Endothelial cell of umbilical vein (primary cell): ENCODE data around the gene BBS5. TPM values are rescaled to one million over a fixed set of nuclear protein-coding genes. Genes with fewer than 3 reads are reported as not detected.
"Not testable (repeated sequence)": the region's sequence is repeated elsewhere in the genome, so short reads cannot be mapped to it uniquely, and the experiment has no call there.

Experiments used
- BruUV-seq: library from RNA; stranded (reverse); fragments of 400-500 nt; replicated peaks from 2 replicates; lab custom pipeline; 2021; lab: Mats Ljungman, UMichigan
- CTCF ChIA-PET: fragments of 300-600, 350-600 bp; sonication (Branson Sonifier 250); formaldehyde crosslinking; loops from one replicate; lab custom pipeline; 2021; ENCODE audit warnings: antibody characterized with exemption, inconsistent platforms; lab: Charles Lee
- POLR2A ChIA-PET: fragments of 300-600, 350-600 bp; sonication (Branson Sonifier 250); formaldehyde crosslinking; loops from one replicate; lab custom pipeline; 2021; ENCODE audit warnings: antibody characterized with exemption, inconsistent platforms; lab: Charles Lee
- DNase-seq: peaks from one replicate; pipeline ENCODE4 v3.0.0-alpha.2; 2011; ENCODE audit warnings: low read depth, low spot score
- FAIRE-seq: peaks from 2 replicates; lab custom pipeline; 2011; peaks lifted over from hg19 to GRCh38; lab: Jason Lieb, UNC
- H2AFZ ChIP-seq: 2 replicates; pipeline ENCODE4 v1.6.0; 2012; ENCODE audit warnings: low read depth, low read length, control low read depth, inconsistent platforms
- H3K27ac ChIP-seq: 2 replicates; pipeline ENCODE4 v1.5.1; 2011; ENCODE audit warnings: low read depth, mild to moderate bottlenecking, control low read depth, low read length, moderate library complexity; ENCODE audit not compliant: insufficient read depth
- H3K27me3 ChIP-seq, 2 experiments: 2 replicates each; pipeline versions ENCODE4 v1.6.0 to v1.6.1; 2011; ENCODE audit warnings: low read length in 2 of 2, mixed read lengths in 1 of 2; ENCODE audit not compliant: control insufficient read depth in 2 of 2, insufficient read depth in 2 of 2
- H3K36me3 ChIP-seq, 2 experiments: 2 replicates in 1 of 2; 3 replicates in 1 of 2; pipeline ENCODE4 v1.5.1; 2011; ENCODE audit warnings: low read length in 2 of 2, mild to moderate bottlenecking in 1 of 2, moderate library complexity in 1 of 2; ENCODE audit not compliant: control insufficient read depth in 2 of 2, insufficient read depth in 2 of 2; ENCODE audit errors: extremely low read depth in 1 of 2
- H3K4me1 ChIP-seq: 3 replicates; pipeline ENCODE4 v1.5.1; 2011; ENCODE audit warnings: mild to moderate bottlenecking, low read length; ENCODE audit not compliant: control insufficient read depth, insufficient read depth; ENCODE audit errors: extremely low read depth
- H3K4me2 ChIP-seq: 2 replicates; pipeline ENCODE4 v1.6.1; 2011; ENCODE audit warnings: low read length, control low read depth, mixed read lengths; ENCODE audit not compliant: insufficient read depth
- H3K4me3 ChIP-seq, 3 experiments: fragments of 200-600 bp in 1 of 3; sonication (generic), shearing (Covaris generic) in 1 of 3; replicated peaks in 1 of 3; 2 replicates each; pipeline ENCODE4 v1.5.1; 2011 to 2016; ENCODE audit warnings: control low read depth in 3 of 3, low read length in 3 of 3, mild to moderate bottlenecking in 2 of 3, inconsistent platforms in 1 of 3, low read depth in 1 of 3, moderate library complexity in 1 of 3; ENCODE audit not compliant: insufficient read depth in 1 of 3
- H3K79me2 ChIP-seq: 2 replicates; pipeline ENCODE4 v1.6.0; 2012; ENCODE audit warnings: low read length, inconsistent platforms; ENCODE audit not compliant: control insufficient read depth, insufficient read depth
- H3K9ac ChIP-seq: replicated peaks from 2 replicates; pipeline ENCODE3; 2011; ENCODE audit warnings: low read length, control low read depth; ENCODE audit not compliant: insufficient read depth; ENCODE audit errors: extremely low read depth
- H3K9me1 ChIP-seq: replicated peaks from 3 replicates; pipeline ENCODE4 v1.6.0; 2011; ENCODE audit warnings: mild to moderate bottlenecking, low read length; ENCODE audit not compliant: control insufficient read depth, insufficient read depth; ENCODE audit errors: extremely low read depth
- H3K9me3 ChIP-seq: replicated peaks from 2 replicates; pipeline ENCODE4 v1.5.1; 2012; ENCODE audit warnings: low read length, inconsistent platforms; ENCODE audit not compliant: control insufficient read depth, insufficient read depth
- H4K20me1 ChIP-seq: replicated peaks from 2 replicates; pipeline ENCODE3; 2011; ENCODE audit warnings: mild to moderate bottlenecking, low read length; ENCODE audit not compliant: control insufficient read depth, insufficient read depth; ENCODE audit errors: extremely low read depth
- CTCF ChIP-seq, 2 donors: IDR thresholded peaks; 1 replicate in 1 of 2; 2 replicates in 1 of 2; pipeline ENCODE4 v1.5.1; 2011; ENCODE audit warnings: low read length in 2 of 2, mild to moderate bottlenecking in 2 of 2, moderate library complexity in 2 of 2, control low read depth in 1 of 2, inconsistent platforms in 1 of 2, low read depth in 1 of 2; ENCODE audit not compliant: insufficient read depth in 1 of 2; ENCODE audit errors: extremely low read depth in 1 of 2
- EZH2 ChIP-seq: IDR thresholded peaks from 2 replicates; pipeline ENCODE4 v1.6.1; 2012; ENCODE audit warnings: borderline replicate concordance, low read depth, mild to moderate bottlenecking, moderate library complexity, low read length, inconsistent platforms; ENCODE audit not compliant: severe bottlenecking
- FOS ChIP-seq: IDR thresholded peaks from 2 replicates; pipeline ENCODE4 v1.6.1; 2011; ENCODE audit warnings: mild to moderate bottlenecking, low read length, moderate library complexity, borderline replicate concordance; ENCODE audit not compliant: insufficient read depth
- GATA2 ChIP-seq: IDR thresholded peaks from 2 replicates; pipeline ENCODE4 v1.7.0; 2011; ENCODE audit warnings: low read depth, mild to moderate bottlenecking, moderate library complexity, mixed read lengths, low read length; ENCODE audit not compliant: insufficient read length, insufficient read depth
- JUN ChIP-seq: IDR thresholded peaks from 2 replicates; pipeline ENCODE4 v1.6.1; 2011; ENCODE audit warnings: borderline replicate concordance, low read depth; ENCODE audit not compliant: insufficient read length, insufficient read depth
- MAX ChIP-seq: IDR thresholded peaks from 2 replicates; pipeline ENCODE4 v1.6.1; 2011; ENCODE audit not compliant: insufficient read depth, insufficient read length
- MYC ChIP-seq: IDR thresholded peaks from one replicate; pipeline ENCODE4 v1.6.1; 2011; ENCODE audit warnings: mild to moderate bottlenecking, low read depth, low read length
- POLR2A ChIP-seq: IDR thresholded peaks from 2 replicates; pipeline ENCODE4 v1.6.1; 2012; ENCODE audit warnings: low read depth, mild to moderate bottlenecking, control low read depth, low read length
- POLR2AphosphoS5 ChIP-seq: IDR thresholded peaks from 2 replicates; pipeline ENCODE4 v1.6.1; 2012; ENCODE audit warnings: low read depth, mild to moderate bottlenecking, control low read depth, low read length, moderate library complexity; ENCODE audit not compliant: insufficient read depth
- dilution Hi-C: fragments of 300-500 bp; cut with MboI; formaldehyde crosslinking; loops from one replicate; pipeline ENCODE4 v1.15.0; 2019; ENCODE audit warnings: low sequenced_read_pairs; ENCODE audit not compliant: extremely low pct_ligation_motif_present
- intact Hi-C: fragments of 100-400 bp; cut with micrococcal nuclease; formaldehyde crosslinking; loops from one replicate; pipeline ENCODE4 v1.10.0; 2022
- polyA plus RNA-seq, 4 experiments: library from polyadenylated mRNA; depleted of rRNA in 3 of 4; stranded (reverse) in 3 of 4; unstranded in 1 of 4; fragments of >200 nt; gene quantifications; 2 replicates each; pipeline versions ENCODE4 v1.2.1 to v1.2.3, GENCODE V29; 2011 to 2012; ENCODE audit warnings: missing spikeins in 1 of 4
- total RNA-seq: library from RNA; stranded (reverse); gene quantifications from 2 replicates; pipeline ENCODE4 v1.2.3, GENCODE V29; 2021

The BBS5 gene
- total and polyA plus RNA-seq, 2 donors (not counting 3 experiments of a cell fraction or from before 2014, with no cell fraction given), result 2.9 to 5.6 TPM

GRCh38 chr2:169434236-169434635, 45.1 kb upstream of the BBS5 start:
- H3K27ac ChIP-seq, H3K79me2 ChIP-seq, CTCF ChIA-PET, DNase-seq, BruUV-seq, H3K4me1 ChIP-seq, H3K27me3 ChIP-seq, H4K20me1 ChIP-seq, dilution Hi-C loops, POLR2A ChIA-PET, H3K9ac ChIP-seq, H3K9me1 ChIP-seq, intact Hi-C loops, H2AFZ ChIP-seq, H3K4me2 ChIP-seq, H3K36me3 ChIP-seq, FAIRE-seq, H3K4me3 ChIP-seq, H3K9me3 ChIP-seq: not testable (repeated sequence)

- Histone ChIP-seq H3K4me2 (no peak overlapping the region), H3K27me3 (peaks cover 10 to 11% of the 10 kb centered on the region in 2 experiments), H3K4me3 (no peak overlapping the region), H3K79me2 (no peaks in the 10 kb centered on the region), H3K9me3 (no peaks in the 10 kb centered on the region), H4K20me1 (no peaks in the 10 kb centered on the region), H3K9ac (no peak overlapping the region), H3K36me3 (no peaks in the 10 kb centered on the region), H3K9me1 (no peaks in the 10 kb centered on the region), H2AFZ (no peak overlapping the region), H3K4me1 (no peaks in the 10 kb centered on the region), H3K27ac (no peak overlapping the region)
- BruUV-seq, result no TSS peak
- dilution Hi-C loops (no loop called here), intact Hi-C loops (no loop called here)
- DNase-seq, result no peak
- no peak for FAIRE-seq
- POLR2A ChIA-PET, result no interaction called here
- no peak for TF ChIP-seq EZH2
- TF ChIP-seq JUN, result no peak
- TF ChIP-seq POLR2AphosphoS5, result no peak
- TF ChIP-seq CTCF (IDR thresholded peaks at IDR 0.05; ENCODE audit: extremely low read depth in 1 of 2, insufficient read depth in 1 of 2, low read depth in 1 of 2, low read length in 2 of 2), result no peak
- TF ChIP-seq MYC, result no peak
- no peak for TF ChIP-seq POLR2A
- no peak for TF ChIP-seq FOS
- no peak for TF ChIP-seq MAX
- no peak for TF ChIP-seq GATA2
- CTCF ChIA-PET, result interaction anchor here (1.4 kb wide), 1 partner anchor 14 kb away, joined by 4 read pairs; no protein-coding TSS in a partner anchor
Observed at GRCh38 chr2:169438466-169439072, 40.7 kb upstream of the BBS5 start.
